Muscle of leg (tissue), 11 donors: ENCODE data around the gene NDUFAF3. TPM values are rescaled to one million over a fixed set of nuclear protein-coding genes. Genes with fewer than 3 reads are reported as not detected.
"Not testable (repeated sequence)": the region's sequence is repeated elsewhere in the genome, so short reads cannot be mapped to it uniquely, and the experiment has no call there.

Source experiments
- DNase-seq: peaks from one replicate; pipeline ENCODE4 v3.0.0; 2013
- H3K27ac ChIP-seq: one replicate; pipeline ENCODE4 v1.5.1; 2013; ENCODE audit warnings: mild to moderate bottlenecking, low read length, control low read depth
- H3K27me3 ChIP-seq: one replicate; pipeline ENCODE4 v1.6.1; 2013; ENCODE audit warnings: low read length; ENCODE audit not compliant: control insufficient read depth, insufficient read depth
- H3K36me3 ChIP-seq: one replicate; pipeline ENCODE4 v1.6.1; 2013; ENCODE audit warnings: low read length; ENCODE audit not compliant: control insufficient read depth, insufficient read depth
- H3K4me1 ChIP-seq: one replicate; pipeline ENCODE4 v1.6.1; 2013; ENCODE audit warnings: low read length; ENCODE audit not compliant: control insufficient read depth, insufficient read depth
- H3K4me3 ChIP-seq: one replicate; pipeline ENCODE4 v1.5.1; 2013; ENCODE audit warnings: low read length, control low read depth
- H3K9me3 ChIP-seq: replicated peaks from 2 replicates; pipeline ENCODE4 v1.6.1; 2013; ENCODE audit warnings: low read depth, low read length; ENCODE audit not compliant: control insufficient read depth
- WGBS: methylation state at CpG from one replicate; pipeline ENCODE4 v1.1.5; 2013; ENCODE audit warnings: missing lambda C conversion rate; ENCODE audit not compliant: insufficient coverage; 5-methylcytosine and 5-hydroxymethylcytosine counted together
- polyA plus RNA-seq, 8 donors: library from polyadenylated mRNA; unstranded; fragments of 120-200 nt; gene quantifications; one replicate each; pipeline versions ENCODE4 v1.2.1 to v1.2.3, GENCODE V29; 2013; ENCODE audit warnings: inconsistent platforms in 1 of 8, low replicate concordance in 1 of 8; ENCODE audit not compliant: insufficient read length in 8 of 8, insufficient read depth in 1 of 8
- total RNA-seq: library from RNA; stranded (reverse); fragments of 120-200 nt; gene quantifications from one replicate; pipeline ENCODE4 v1.2.4, GENCODE V29; 2013

The NDUFAF3 gene
- total and polyA plus RNA-seq, 9 donors: 46.8 to 64.1 (median 51.4) TPM

DNA sequence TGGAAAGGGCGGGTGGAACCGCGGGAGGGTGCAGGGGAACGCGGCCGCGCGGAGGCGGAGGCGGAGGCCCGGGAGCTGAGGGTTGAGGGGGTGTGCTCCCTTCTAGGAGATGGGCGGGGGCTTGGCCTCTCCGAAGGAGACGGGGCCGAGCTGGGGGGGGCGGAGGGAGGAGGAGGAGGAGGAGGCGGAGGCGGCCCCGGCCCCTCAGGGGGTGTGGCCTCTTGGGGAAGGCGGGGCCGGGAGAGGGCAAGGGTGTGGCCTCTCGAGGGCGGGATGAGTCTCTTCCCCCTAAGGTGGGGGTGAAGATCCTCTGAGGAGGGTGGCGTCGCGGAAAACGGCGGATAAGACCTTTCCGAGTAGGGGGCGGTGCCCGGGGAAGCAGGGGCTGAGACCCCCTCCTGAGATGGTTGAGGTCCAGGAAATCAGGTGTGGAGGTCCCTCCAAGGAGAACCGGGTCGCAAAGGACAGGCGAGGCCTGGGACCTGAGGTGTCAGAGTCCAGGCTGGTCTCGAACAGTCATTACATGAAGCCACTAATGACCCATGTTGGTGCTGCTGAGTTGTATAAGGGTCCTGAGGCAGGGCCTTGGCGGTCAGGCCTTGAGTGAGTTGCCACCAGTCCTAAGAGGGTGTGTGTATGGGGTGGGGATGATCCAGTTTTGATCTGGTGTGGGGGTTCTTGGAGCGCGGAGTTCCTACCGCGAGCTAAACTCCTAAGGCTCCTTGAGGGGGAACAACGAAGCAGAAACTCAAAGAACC, 14.0 kb upstream of the NDUFAF3 start:
- Histone ChIP-seq H3K27ac (peak overlapping the region; percentile 99), H3K4me1 (peaks cover 32% of the 10 kb centered on the region), H3K27me3 (no peaks in the 10 kb centered on the region), H3K9me3 (no peaks in the 10 kb centered on the region), H3K4me3 (peak overlapping the region; percentile 97), H3K36me3 (peaks cover 13% of the 10 kb centered on the region)
- WGBS: 20% methylated on average over 29 of the region's 41 CpGs
- DNase-seq: peak; percentile 95

DNA sequence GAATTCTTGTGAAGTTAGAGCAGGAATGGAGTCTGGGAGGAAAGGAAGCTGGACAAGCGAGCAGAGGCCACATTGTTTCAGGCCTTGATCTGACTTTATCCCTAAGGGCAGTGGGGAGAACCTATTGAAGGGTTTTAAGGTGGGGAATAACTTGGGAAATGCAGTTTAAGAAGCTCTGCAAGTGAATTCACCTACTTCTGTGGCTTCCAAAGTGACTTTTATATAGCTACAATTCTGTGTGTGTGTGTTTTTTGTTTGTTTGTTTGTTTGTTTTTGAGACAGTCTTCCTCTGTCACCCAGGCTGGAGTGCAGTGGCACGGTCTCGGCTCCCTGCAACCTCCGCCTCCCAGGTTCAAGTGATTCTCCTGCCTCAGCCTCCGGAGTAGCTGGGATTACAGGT, 13.3 kb upstream of the NDUFAF3 start:
- H3K9me3 ChIP-seq, DNase-seq, H3K27me3 ChIP-seq: not testable (repeated sequence)
- 50% methylated on average over 1 of the region's 5 CpGs for WGBS
- H3K4me3 ChIP-seq: peak overlapping the region; percentile 97
- H3K36me3 ChIP-seq: peaks cover 20% of the 10 kb centered on the region
- peak overlapping the region; percentile 99 for H3K27ac ChIP-seq
- H3K4me1 ChIP-seq: peaks cover 38% of the 10 kb centered on the region

DNA sequence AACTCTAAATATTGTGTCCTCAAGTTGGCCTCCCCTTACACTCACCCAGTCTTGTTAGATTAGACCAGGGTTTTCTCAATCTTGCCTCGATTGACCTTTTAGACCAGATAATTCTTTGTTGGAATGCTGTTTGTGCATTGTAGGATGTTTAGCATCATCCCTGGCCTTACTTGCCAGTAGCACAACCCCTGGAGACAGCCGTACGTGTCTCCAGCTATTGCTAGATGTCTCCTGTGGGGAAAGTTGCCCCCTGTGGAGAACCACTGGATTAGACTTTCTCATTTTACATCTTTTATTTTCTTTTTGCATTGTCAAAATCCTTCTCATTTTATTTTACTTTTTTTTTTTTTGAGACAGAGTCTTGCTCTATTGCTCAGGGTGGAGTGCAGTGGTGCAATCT, 12.5 kb upstream of the NDUFAF3 start:
- no peaks in the 10 kb centered on the region for H3K27me3 ChIP-seq
- WGBS: no CpG with 5 or more reads among the region's 3 CpGs
- DNase-seq: no peak
- no peak overlapping the region for H3K27ac ChIP-seq
- peaks cover 28% of the 10 kb centered on the region for H3K36me3 ChIP-seq
- no peak overlapping the region for H3K4me3 ChIP-seq
- no peaks in the 10 kb centered on the region for H3K9me3 ChIP-seq
- H3K4me1 ChIP-seq: peaks cover 44% of the 10 kb centered on the region

DNA sequence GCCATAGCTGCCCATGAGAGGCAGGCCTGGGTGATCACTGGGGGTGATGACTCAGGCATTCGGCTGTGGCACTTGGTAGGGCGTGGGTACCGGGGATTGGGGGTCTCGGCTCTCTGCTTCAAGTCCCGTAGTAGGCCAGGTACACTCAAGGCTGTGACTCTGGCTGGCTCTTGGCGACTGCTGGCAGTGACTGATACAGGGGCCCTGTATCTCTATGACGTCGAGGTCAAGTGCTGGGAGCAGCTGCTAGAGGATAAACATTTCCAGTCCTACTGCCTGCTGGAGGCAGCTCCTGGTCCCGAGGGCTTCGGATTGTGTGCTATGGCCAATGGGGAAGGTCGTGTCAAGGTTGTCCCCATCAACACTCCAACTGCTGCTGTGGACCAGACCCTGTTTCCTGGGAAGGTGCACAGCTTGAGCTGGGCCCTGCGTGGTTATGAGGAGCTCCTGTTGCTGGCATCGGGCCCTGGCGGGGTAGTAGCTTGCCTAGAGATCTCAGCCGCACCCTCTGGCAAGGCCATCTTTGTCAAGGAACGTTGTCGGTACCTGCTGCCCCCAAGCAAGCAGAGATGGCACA, 9.4 kb upstream of the NDUFAF3 start:
- Histone ChIP-seq H3K4me3 (no peak overlapping the region), H3K27ac (peak overlapping the region; percentile 74), H3K36me3 (peaks cover 52% of the 10 kb centered on the region), H3K4me1 (peaks cover 40% of the 10 kb centered on the region), H3K27me3 (no peaks in the 10 kb centered on the region), H3K9me3 (no peaks in the 10 kb centered on the region)
- WGBS: 81% methylated on average over 15 of the region's 17 CpGs
- DNase-seq: peak; percentile 26

DNA sequence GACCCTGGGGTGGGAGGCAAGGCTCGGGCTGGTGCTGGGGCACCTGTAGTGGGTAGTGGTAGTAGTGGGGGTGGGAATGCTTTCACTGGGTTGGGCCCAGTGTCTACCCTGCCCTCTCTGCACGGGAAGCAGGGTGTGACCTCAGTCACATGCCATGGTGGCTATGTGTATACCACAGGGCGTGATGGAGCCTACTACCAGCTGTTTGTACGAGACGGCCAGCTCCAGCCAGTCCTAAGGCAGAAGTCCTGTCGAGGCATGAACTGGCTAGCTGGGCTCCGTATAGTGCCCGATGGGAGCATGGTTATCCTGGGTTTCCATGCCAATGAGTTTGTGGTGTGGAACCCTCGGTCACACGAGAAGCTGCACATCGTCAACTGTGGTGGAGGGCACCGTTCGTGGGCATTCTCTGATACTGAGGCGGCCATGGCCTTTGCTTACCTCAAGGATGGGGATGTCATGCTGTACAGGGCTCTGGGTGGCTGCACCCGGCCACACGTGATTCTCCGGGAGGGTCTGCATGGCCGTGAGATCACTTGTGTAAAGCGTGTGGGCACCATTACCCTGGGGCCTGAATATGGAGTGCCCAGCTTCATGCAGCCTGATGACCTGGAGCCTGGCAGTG, 8.7 kb upstream of the NDUFAF3 start:
- WGBS: 84% methylated on average over 18 of the region's 19 CpGs
- Histone ChIP-seq H3K27me3 (no peaks in the 10 kb centered on the region), H3K27ac (peak overlapping the region; percentile 40), H3K36me3 (peaks cover 52% of the 10 kb centered on the region), H3K9me3 (no peaks in the 10 kb centered on the region), H3K4me1 (peaks cover 39% of the 10 kb centered on the region), H3K4me3 (no peak overlapping the region)
- DNase-seq: peak; percentile 10

DNA sequence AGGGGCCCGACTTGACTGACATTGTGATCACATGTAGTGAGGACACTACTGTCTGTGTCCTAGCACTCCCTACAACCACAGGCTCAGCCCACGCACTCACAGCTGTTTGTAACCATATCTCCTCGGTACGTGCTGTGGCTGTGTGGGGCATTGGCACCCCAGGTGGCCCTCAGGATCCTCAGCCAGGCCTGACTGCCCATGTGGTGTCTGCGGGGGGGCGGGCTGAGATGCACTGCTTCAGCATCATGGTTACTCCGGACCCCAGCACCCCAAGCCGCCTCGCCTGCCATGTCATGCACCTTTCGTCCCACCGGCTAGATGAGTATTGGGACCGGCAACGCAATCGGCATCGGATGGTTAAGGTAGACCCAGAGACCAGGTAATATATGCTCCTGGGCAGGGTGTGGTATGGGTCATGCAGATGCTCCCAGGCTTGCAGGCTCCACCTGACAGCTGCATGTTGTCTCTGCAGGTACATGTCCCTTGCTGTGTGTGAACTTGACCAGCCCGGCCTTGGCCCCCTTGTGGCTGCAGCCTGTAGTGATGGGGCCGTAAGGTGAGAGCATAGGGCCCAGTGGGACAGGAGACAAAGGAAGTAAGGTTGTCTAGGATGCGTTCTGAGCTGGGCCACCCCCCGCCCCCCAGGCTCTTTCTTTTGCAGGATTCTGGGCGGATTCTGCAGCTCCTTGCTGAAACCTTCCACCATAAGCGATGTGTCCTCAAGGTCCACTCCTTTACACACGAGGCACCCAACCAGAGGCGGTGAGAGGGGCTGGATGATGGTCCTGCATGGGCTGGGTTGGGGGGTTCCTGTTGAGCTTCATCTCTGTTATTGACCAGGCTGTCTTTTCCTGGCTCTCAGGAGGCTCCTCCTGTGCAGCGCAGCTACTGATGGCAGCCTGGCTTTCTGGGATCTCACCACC, 7.9 kb upstream of the NDUFAF3 start:
- peaks cover 52% of the 10 kb centered on the region for H3K36me3 ChIP-seq
- H3K4me1 ChIP-seq: peaks cover 37% of the 10 kb centered on the region
- no peak overlapping the region for H3K4me3 ChIP-seq
- DNase-seq: peak; percentile 27
- no peaks in the 10 kb centered on the region for H3K9me3 ChIP-seq
- no peaks in the 10 kb centered on the region for H3K27me3 ChIP-seq
- H3K27ac ChIP-seq: no peak overlapping the region
- 83% methylated on average over 19 of the region's 24 CpGs for WGBS

DNA sequence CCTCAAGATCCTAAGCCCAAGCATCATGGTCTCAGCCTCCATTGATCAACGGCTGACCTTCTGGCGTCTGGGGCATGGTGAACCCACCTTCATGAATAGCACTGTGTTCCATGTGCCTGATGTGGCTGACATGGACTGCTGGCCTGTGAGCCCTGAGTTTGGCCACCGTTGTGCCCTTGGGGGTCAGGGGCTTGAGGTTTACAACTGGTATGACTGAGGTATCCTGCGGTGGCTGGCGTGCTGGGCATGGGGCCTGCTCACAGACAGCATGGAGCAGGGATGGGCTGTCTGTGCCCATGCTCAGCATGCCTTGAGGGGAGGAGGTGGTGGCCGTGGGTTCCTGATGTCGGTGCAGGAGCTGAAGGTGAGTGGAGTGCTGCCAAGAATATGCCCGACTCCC, 6.8 kb upstream of the NDUFAF3 start:
- Histone ChIP-seq H3K27me3 (no peaks in the 10 kb centered on the region), H3K4me1 (peaks cover 44% of the 10 kb centered on the region), H3K9me3 (no peaks in the 10 kb centered on the region), H3K4me3 (no peak overlapping the region), H3K36me3 (peaks cover 52% of the 10 kb centered on the region), H3K27ac (no peak overlapping the region)
- peak; percentile 7 for DNase-seq
- WGBS: 88% methylated on average over 5 of the region's 8 CpGs

DNA sequence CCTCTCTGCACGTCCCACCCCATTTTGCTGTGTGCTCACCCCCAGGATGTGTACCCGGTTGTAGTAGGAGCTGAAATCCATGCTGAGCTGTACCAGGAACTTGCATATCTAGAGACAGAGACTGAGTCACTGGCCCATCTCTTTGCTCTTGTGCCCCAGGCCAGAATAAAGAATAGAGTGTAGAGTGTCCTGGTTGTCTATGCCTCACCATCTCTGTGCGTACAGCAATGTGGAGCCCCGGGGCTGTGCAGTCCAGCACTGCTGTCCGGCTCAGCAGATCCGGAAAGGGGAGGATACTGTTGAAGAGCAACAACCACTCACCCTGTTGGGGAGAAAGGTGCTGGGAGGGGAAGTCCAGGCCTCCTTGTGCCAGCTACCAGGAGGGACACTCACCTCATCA, 6.2 kb upstream of the NDUFAF3 start:
- 83% methylated on average over 1 of the region's 6 CpGs for whole genome bisulfite sequencing
- DNase-seq: no peak
- Histone ChIP-seq H3K27ac (no peak overlapping the region), H3K4me3 (no peak overlapping the region), H3K27me3 (no peaks in the 10 kb centered on the region), H3K9me3 (no peaks in the 10 kb centered on the region), H3K36me3 (peaks cover 52% of the 10 kb centered on the region), H3K4me1 (peaks cover 51% of the 10 kb centered on the region)

DNA sequence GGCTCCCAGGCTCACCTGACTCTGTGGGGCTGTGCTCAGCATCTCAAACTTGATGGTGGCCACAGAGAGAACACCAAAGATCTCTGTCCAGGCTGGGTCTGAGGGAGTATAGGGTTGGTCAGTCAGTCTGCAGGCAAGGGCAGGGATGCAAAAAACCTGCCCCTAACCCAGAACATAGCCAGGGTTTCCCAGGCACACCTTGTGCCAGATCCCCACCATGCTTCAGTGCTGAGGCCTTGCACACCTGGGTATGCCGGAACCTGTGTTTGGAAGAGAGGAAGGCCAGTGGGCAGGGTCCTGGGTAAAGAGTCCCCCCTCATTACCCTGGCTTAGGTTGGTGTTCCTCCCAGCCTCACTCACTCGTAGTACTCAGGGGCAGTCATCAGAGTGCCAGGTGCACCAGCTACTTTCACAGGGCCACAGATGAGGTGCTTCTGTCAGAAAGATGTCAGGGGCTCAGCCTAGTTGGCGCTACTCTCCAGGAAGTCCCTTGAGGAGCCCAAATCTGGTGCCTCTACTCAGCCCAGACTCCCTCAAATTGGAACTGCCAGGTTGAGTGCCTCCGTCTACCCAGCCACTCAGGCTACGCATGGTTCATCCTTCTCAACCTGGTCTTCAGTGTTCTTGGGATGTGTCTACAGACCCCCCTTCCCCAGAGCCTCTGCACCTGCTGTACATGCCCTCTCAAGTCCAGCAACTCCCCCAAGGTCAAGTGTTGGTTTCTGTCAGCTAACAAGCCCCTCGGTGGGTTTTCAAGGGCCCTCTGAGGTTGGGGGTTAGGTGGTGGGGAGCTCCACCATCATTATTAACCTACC, 5.3 kb upstream of the NDUFAF3 start:
- WGBS: 100% methylated on average over 3 of the region's 6 CpGs
- Histone ChIP-seq H3K9me3 (no peaks in the 10 kb centered on the region), H3K36me3 (peaks cover 49% of the 10 kb centered on the region), H3K27ac (no peak overlapping the region), H3K4me3 (no peak overlapping the region), H3K4me1 (peaks cover 51% of the 10 kb centered on the region), H3K27me3 (no peaks in the 10 kb centered on the region)
- DNase-seq: peak; percentile 15
